IMR-90 (cell line): ENCODE results near the gene GRAMD4. TPM values are rescaled to one million over a fixed set of nuclear protein-coding genes. Genes with fewer than 3 reads are reported as not detected.

Source experiments
- ATAC-seq: fragments of 200-7000 bp; cut with Tn5 transposase; 2 replicates; pipeline ENCODE4 v1.9.1; 2020; ENCODE audit warnings: low read depth, mild to moderate bottlenecking, moderate library complexity
- BruUV-seq: library from RNA; stranded (reverse); fragments of 400-500 nt; replicated peaks from 2 replicates; lab custom pipeline; 2021; lab: Mats Ljungman, UMichigan
- CTCF ChIA-PET: fragments of 300-600 bp; formaldehyde crosslinking; extraction: SDS; loops from one replicate; lab custom pipeline; 2021; ENCODE audit warnings: antibody characterized with exemption; lab: Yijun Ruan, JAX
- POLR2A ChIA-PET: fragments of 300-600 bp; sonication (Branson Sonifier 250); formaldehyde crosslinking; loops from one replicate; lab custom pipeline; 2022; ENCODE audit warnings: antibody characterized with exemption; ENCODE audit not compliant: unreplicated experiment; lab: Charles Lee
- DNase-seq: peaks from one replicate; pipeline ENCODE4 v3.0.0; 2013
- H2AFZ ChIP-seq: replicated peaks from 2 replicates; pipeline ENCODE3; 2013; ENCODE audit warnings: low read length, mild to moderate bottlenecking; ENCODE audit not compliant: poor library complexity
- H2AK5ac ChIP-seq: 2 replicates; pipeline ENCODE4 v1.6.1; 2013; ENCODE audit warnings: low read depth, low read length, inconsistent platforms
- H2AK9ac ChIP-seq: replicated peaks from 2 replicates; pipeline ENCODE3; 2013; ENCODE audit warnings: mild to moderate bottlenecking, low read depth, low read length, moderate library complexity; ENCODE audit not compliant: poor library complexity
- H2BK120ac ChIP-seq: 2 replicates; pipeline ENCODE4 v1.6.1; 2013; ENCODE audit warnings: low read depth, low read length, inconsistent platforms
- H2BK15ac ChIP-seq: 3 replicates; pipeline ENCODE4 v1.6.1; 2013; ENCODE audit warnings: low read depth, low read length, inconsistent platforms
- H2BK20ac ChIP-seq: 2 replicates; pipeline ENCODE4 v1.6.1; 2013; ENCODE audit warnings: low read depth, mild to moderate bottlenecking, inconsistent platforms, low read length, moderate library complexity
- H2BK5ac ChIP-seq: 2 replicates; pipeline ENCODE4 v1.6.1; 2013; ENCODE audit warnings: mild to moderate bottlenecking, low read depth, low read length, inconsistent platforms; ENCODE audit not compliant: poor library complexity, severe bottlenecking
- H3K14ac ChIP-seq: replicated peaks from 2 replicates; pipeline ENCODE4 v1.6.1; 2013; ENCODE audit warnings: low read depth, low read length, inconsistent platforms
- H3K18ac ChIP-seq: 2 replicates; pipeline ENCODE4 v1.6.1; 2013; ENCODE audit warnings: low read depth, low read length, control low read depth
- H3K23ac ChIP-seq: 2 replicates; pipeline ENCODE4 v1.6.1; 2013; ENCODE audit warnings: low read depth, low read length, inconsistent platforms
- H3K27ac ChIP-seq: 2 replicates; pipeline ENCODE4 v1.5.1; 2013; ENCODE audit warnings: mild to moderate bottlenecking, control low read depth, low read length; ENCODE audit not compliant: insufficient read depth
- H3K27me3 ChIP-seq: 2 replicates; pipeline ENCODE4 v1.6.1; 2013; ENCODE audit warnings: low read length; ENCODE audit not compliant: control insufficient read depth, insufficient read depth
- H3K36me3 ChIP-seq: 2 replicates; pipeline ENCODE4 v1.6.1; 2013; ENCODE audit warnings: low read length, mixed read lengths; ENCODE audit not compliant: control insufficient read depth, insufficient read depth
- H3K4ac ChIP-seq: 2 replicates; pipeline ENCODE4 v1.6.1; 2013; ENCODE audit warnings: low read depth, low read length, inconsistent platforms
- H3K4me1 ChIP-seq: 2 replicates; pipeline ENCODE4 v1.6.1; 2013; ENCODE audit warnings: low read length, mixed read lengths; ENCODE audit not compliant: control insufficient read depth, insufficient read depth
- H3K4me2 ChIP-seq: 2 replicates; pipeline ENCODE4 v1.6.1; 2013; ENCODE audit warnings: low read depth, mild to moderate bottlenecking, control low read depth, low read length, moderate library complexity
- H3K4me3 ChIP-seq: 2 replicates; pipeline ENCODE4 v1.5.1; 2013; ENCODE audit warnings: low read depth, mild to moderate bottlenecking, control low read depth, low read length, moderate library complexity; ENCODE audit not compliant: insufficient read depth
- H3K56ac ChIP-seq: 2 replicates; pipeline ENCODE4 v1.6.1; 2013; ENCODE audit warnings: low read length, inconsistent platforms; ENCODE audit not compliant: insufficient read depth; ENCODE audit errors: extremely low read depth
- H3K79me1 ChIP-seq, 2 experiments: 2 replicates each; pipeline ENCODE4 v1.6.1; 2013; ENCODE audit warnings: low read length in 2 of 2, inconsistent platforms in 1 of 2, low read depth in 1 of 2
- H3K9ac ChIP-seq: 2 replicates; pipeline ENCODE4 v1.6.1; 2013; ENCODE audit warnings: low read depth, low read length, control low read depth
- H3K9me1 ChIP-seq: 2 replicates; pipeline ENCODE4 v1.6.1; 2013; ENCODE audit warnings: low read length, inconsistent platforms; ENCODE audit not compliant: insufficient read depth
- H3K9me3 ChIP-seq: 2 replicates; pipeline ENCODE4 v1.6.1; 2013; ENCODE audit warnings: low read length; ENCODE audit not compliant: control insufficient read depth, insufficient read depth
- H4K20me1 ChIP-seq: 2 replicates; pipeline ENCODE4 v1.6.1; 2013; ENCODE audit warnings: low read length, inconsistent platforms; ENCODE audit not compliant: insufficient read depth
- H4K5ac ChIP-seq: 2 replicates; pipeline ENCODE4 v1.6.1; 2013; ENCODE audit warnings: mild to moderate bottlenecking, low read depth, low read length, control low read depth
- H4K8ac ChIP-seq, 2 experiments: 2 replicates each; pipeline ENCODE4 v1.6.1; 2013; ENCODE audit warnings: low read depth in 2 of 2, low read length in 2 of 2, control low read depth in 1 of 2, inconsistent platforms in 1 of 2
- H4K91ac ChIP-seq: 2 replicates; pipeline ENCODE4 v1.6.1; 2013; ENCODE audit warnings: low read depth, low read length, inconsistent platforms; ENCODE audit not compliant: insufficient read depth
- CTCF ChIP-seq: conservative IDR thresholded peaks from 2 replicates; pipeline ENCODE4 v1.5.1; 2012; ENCODE audit warnings: mild to moderate bottlenecking, low read depth, low read length, improper control_type of control experiment
- MAFK ChIP-seq: IDR thresholded peaks from 2 replicates; pipeline ENCODE4 v1.6.1; 2012; ENCODE audit warnings: low read depth, low read length, improper control_type of control experiment
- MXI1 ChIP-seq: IDR thresholded peaks from 2 replicates; pipeline ENCODE4 v1.6.1; 2012; ENCODE audit warnings: low read depth, mild to moderate bottlenecking, low read length, moderate library complexity, borderline replicate concordance
- RCOR1 ChIP-seq: IDR thresholded peaks from 2 replicates; pipeline ENCODE4 v1.6.1; 2012; ENCODE audit warnings: mild to moderate bottlenecking, low read length, improper control_type of control experiment; ENCODE audit not compliant: insufficient replicate concordance
- SMC3 ChIP-seq: fragments of 150-350 bp; IDR thresholded peaks from 2 replicates; pipeline ENCODE4 v1.6.1; 2016; ENCODE audit warnings: low read depth, mild to moderate bottlenecking, antibody characterized with exemption, low read length, moderate library complexity
- USF2 ChIP-seq: fragments of 150-350 bp; IDR thresholded peaks from 2 replicates; pipeline ENCODE4 v1.6.1; 2017; ENCODE audit warnings: mild to moderate bottlenecking, antibody characterized with exemption, low read length, low read depth
- WGBS, 2 experiments: methylation state at CpG; one replicate each; pipeline versions ENCODE4 v1.1.5 to v1.1.7; 2013; ENCODE audit warnings: missing lambda C conversion rate in 2 of 2; ENCODE audit not compliant: insufficient read length in 1 of 2; ENCODE audit errors: extremely low coverage in 2 of 2; 5-methylcytosine and 5-hydroxymethylcytosine counted together
- dilution Hi-C: fragments of 300-500 bp; cut with HindIII; formaldehyde crosslinking; loops from one replicate; pipeline ENCODE4 v1.14.3; 2018; ENCODE audit warnings: low sequenced_read_pairs; ENCODE audit not compliant: unreplicated experiment
- in situ Hi-C: fragments of 300-500 bp; cut with MboI; formaldehyde crosslinking; loops from 3 replicates; pipeline ENCODE4 v1.14.3; 2019; ENCODE audit warnings: low sequenced_read_pairs, inconsistent platforms, mixed read lengths
- intact Hi-C: fragments of 100-400 bp; cut with micrococcal nuclease; formaldehyde crosslinking; loops from 2 replicates; pipeline ENCODE4 v1.10.0; 2022
- polyA plus RNA-seq, 3 experiments: library from polyadenylated mRNA; depleted of rRNA; stranded (reverse); fragments of >200 nt; gene quantifications; 2 replicates each; pipeline ENCODE4 v1.2.3, GENCODE V29; 2012; ENCODE audit warnings: low replicate concordance in 1 of 3
- total RNA-seq: library from RNA; depleted of rRNA; stranded (reverse); fragments of >200 nt; gene quantifications from 2 replicates; pipeline ENCODE4 v1.2.3, GENCODE V29; 2012

Gene GRAMD4
- total and polyA plus RNA-seq, 2 of the 4 experiments (the other 2 are of a cell fraction): 2.7 to 5.8 TPM

- no peaks in the 10 kb centered on the region for H4K20me1 ChIP-seq
- H3K4me3 ChIP-seq: no peak overlapping the region
- H3K4me1 ChIP-seq: no peaks in the 10 kb centered on the region
- H2AK9ac ChIP-seq: no peak overlapping the region
- WGBS, 2 experiments: 100% methylated on average over 1 of the region's 10 CpGs; no CpG with 5 or more reads in 1 of the 2 experiments
- no peak overlapping the region for H4K91ac ChIP-seq
- no peak for ATAC-seq
- peaks cover 55% of the 10 kb centered on the region for H3K36me3 ChIP-seq
- no peak overlapping the region for H3K23ac ChIP-seq
- no peak overlapping the region for H4K5ac ChIP-seq
- TF ChIP-seq SMC3: no peak
- TF ChIP-seq CTCF: no peak
- TF ChIP-seq MXI1: no peak
- no peak for TF ChIP-seq RCOR1
- no peak for TF ChIP-seq MAFK
- no peak for TF ChIP-seq USF2
- no peak overlapping the region for H2BK20ac ChIP-seq
- H3K18ac ChIP-seq: no peak overlapping the region
- no peaks in the 10 kb centered on the region for H3K27me3 ChIP-seq
- H2BK15ac ChIP-seq: no peak overlapping the region
- H3K9ac ChIP-seq: no peak overlapping the region
- no peaks in the 10 kb centered on the region for H3K79me1 ChIP-seq
- no peak overlapping the region for H2AFZ ChIP-seq
- DNase-seq: no peak
- dilution Hi-C loops (no loop called here), in situ Hi-C loops (no loop called here), intact Hi-C loops (no loop called here)
- no peaks in the 10 kb centered on the region for H3K9me1 ChIP-seq
- no peak overlapping the region for H3K14ac ChIP-seq
- H2AK5ac ChIP-seq: no peak overlapping the region
- H3K56ac ChIP-seq: no peak overlapping the region
- no TSS peak for BruUV-seq
- H3K4ac ChIP-seq: no peak overlapping the region
- H3K27ac ChIP-seq: no peak overlapping the region
- CTCF ChIA-PET: no interaction called here
- no peaks in the 10 kb centered on the region for H3K9me3 ChIP-seq
- H3K4me2 ChIP-seq: no peak overlapping the region
- H2BK120ac ChIP-seq: no peak overlapping the region
- POLR2A ChIA-PET: no interaction called here
- no peak overlapping the region for H2BK5ac ChIP-seq
- no peak overlapping the region for H4K8ac ChIP-seq
Observed at GRCh38 chr22:46667245-46667623, 47.0 kb downstream of the GRAMD4 start.
